HEK293 (cell line): ENCODE results near the gene SOWAHA.

Experiments used
- CTCF ChIA-PET: fragments of 350-600 bp; formaldehyde crosslinking; extraction: SDS; loops from one replicate; lab custom pipeline; 2021; ENCODE audit warnings: antibody characterized with exemption; lab: Yijun Ruan, JAX
- POLR2A ChIA-PET: fragments of 300-600 bp; formaldehyde crosslinking; extraction: SDS; loops from one replicate; lab custom pipeline; 2020; ENCODE audit warnings: antibody characterized with exemption, inconsistent platforms; lab: Yijun Ruan, JAX
- H3K27ac ChIP-seq: fragments of 200-500 bp; sonication (Bioruptor generic); 2 replicates; pipeline ENCODE4 v1.5.1; 2014; ENCODE audit warnings: low read depth, low read length, control low read depth, inconsistent platforms; ENCODE audit errors: extremely low read depth
- H3K36me3 ChIP-seq, 2 experiments: fragments of 200-500 bp in 1 of 2; sonication (Bioruptor generic) in 1 of 2; 1 replicate in 1 of 2; 2 replicates in 1 of 2; pipeline ENCODE4 v1.5.1; 2014 to 2017; ENCODE audit warnings: inconsistent platforms in 2 of 2, low read length in 2 of 2; ENCODE audit not compliant: control insufficient read depth in 2 of 2, insufficient read depth in 1 of 2
- H3K4me1 ChIP-seq: fragments of 200-500 bp; sonication (Bioruptor generic); 2 replicates; pipeline ENCODE4 v1.5.1; 2014; ENCODE audit warnings: mild to moderate bottlenecking, low read length, inconsistent platforms; ENCODE audit not compliant: control insufficient read depth, insufficient read depth
- H3K4me3 ChIP-seq: 2 replicates; pipeline ENCODE4 v1.5.1; 2011; ENCODE audit warnings: low read depth, mild to moderate bottlenecking, control low read depth, low read length, moderate library complexity
- H3K9me3 ChIP-seq: fragments of 200-500 bp; sonication (Bioruptor generic); 2 replicates; pipeline ENCODE4 v1.5.1; 2014; ENCODE audit warnings: low read depth, low read length, inconsistent platforms; ENCODE audit not compliant: control insufficient read depth, insufficient read depth
- BCL11A ChIP-seq: fragments of 450-650 bp; formaldehyde crosslinking; IDR thresholded peaks from 2 replicates; pipeline ENCODE4 v1.5.1; 2016; ENCODE audit warnings: low read depth, missing biosample characterization, missing genetic modification characterization
- GLI2 ChIP-seq: fragments of 450-650 bp; formaldehyde crosslinking; IDR thresholded peaks from 2 replicates; pipeline ENCODE4; 2017; ENCODE audit warnings: missing biosample characterization, missing genetic modification characterization, low read depth, borderline replicate concordance
- KLF16 ChIP-seq: fragments of 450-650 bp; formaldehyde crosslinking; IDR thresholded peaks from 2 replicates; pipeline ENCODE4 v1.5.1; 2017; ENCODE audit warnings: missing biosample characterization, missing genetic modification characterization
- MYNN ChIP-seq: fragments of 450-650 bp; formaldehyde crosslinking; IDR thresholded peaks from 2 replicates; pipeline ENCODE4 v1.5.1; 2016; ENCODE audit warnings: missing biosample characterization, missing genetic modification characterization, borderline replicate concordance
- OSR2 ChIP-seq: fragments of 450-650 bp; formaldehyde crosslinking; IDR thresholded peaks from 2 replicates; pipeline ENCODE4 v1.5.1; 2016; ENCODE audit warnings: missing biosample characterization, missing genetic modification characterization
- RBAK ChIP-seq: fragments of 450-650 bp; formaldehyde crosslinking; IDR thresholded peaks from 2 replicates; pipeline ENCODE4 v1.5.1; 2016; ENCODE audit warnings: missing biosample characterization, missing genetic modification characterization
- SP2 ChIP-seq: fragments of 450-650 bp; formaldehyde crosslinking; IDR thresholded peaks from 2 replicates; pipeline ENCODE4 v1.5.1; 2016; ENCODE audit warnings: missing biosample characterization, missing genetic modification characterization
- TCF7L2 ChIP-seq: IDR thresholded peaks from 2 replicates; pipeline ENCODE4 v1.6.1; 2011; ENCODE audit warnings: low read depth, mild to moderate bottlenecking, inconsistent platforms, low read length, moderate library complexity, borderline replicate concordance
- WT1 ChIP-seq: fragments of 450-650 bp; formaldehyde crosslinking; IDR thresholded peaks from 2 replicates; pipeline ENCODE4 v1.5.1; 2016; ENCODE audit warnings: missing biosample characterization, missing genetic modification characterization
- ZBTB17 ChIP-seq: fragments of 450-650 bp; formaldehyde crosslinking; IDR thresholded peaks from 2 replicates; pipeline ENCODE4 v1.5.1; 2016; ENCODE audit warnings: missing biosample characterization, missing genetic modification characterization
- ZBTB49 ChIP-seq: fragments of 450-650 bp; formaldehyde crosslinking; IDR thresholded peaks from 2 replicates; pipeline ENCODE4 v1.5.1; 2016; ENCODE audit warnings: missing biosample characterization, missing genetic modification characterization, low read depth
- ZFP37 ChIP-seq: fragments of 450-650 bp; formaldehyde crosslinking; IDR thresholded peaks from 2 replicates; pipeline ENCODE4 v1.5.1; 2016; ENCODE audit warnings: missing biosample characterization, missing genetic modification characterization
- ZNF112 ChIP-seq: fragments of 450-650 bp; formaldehyde crosslinking; IDR thresholded peaks from 2 replicates; pipeline ENCODE4 v1.5.0; 2017; ENCODE audit warnings: missing biosample characterization, missing genetic modification characterization
- ZNF169 ChIP-seq: fragments of 450-650 bp; formaldehyde crosslinking; IDR thresholded peaks from 2 replicates; pipeline ENCODE4 v1.5.1; 2016; ENCODE audit warnings: missing biosample characterization, missing genetic modification characterization
- ZNF221 ChIP-seq: fragments of 450-650 bp; formaldehyde crosslinking; IDR thresholded peaks from 2 replicates; pipeline ENCODE4 v1.5.1; 2017; ENCODE audit warnings: missing biosample characterization, missing genetic modification characterization, borderline replicate concordance
- ZNF274 ChIP-seq, 2 experiments: fragments of 200-500 bp in 1 of 2; fragments of 450-650 bp in 1 of 2; sonication (Bioruptor generic) in 1 of 2; formaldehyde crosslinking in 1 of 2; IDR thresholded peaks; 2 replicates each; pipeline versions ENCODE4 v1.5.1 to v1.6.1; 2014 to 2016; ENCODE audit warnings: borderline replicate concordance in 1 of 2, inconsistent platforms in 1 of 2, low read length in 1 of 2, missing biosample characterization in 1 of 2, missing genetic modification characterization in 1 of 2
- ZNF311 ChIP-seq: fragments of 450-650 bp; formaldehyde crosslinking; IDR thresholded peaks from 2 replicates; pipeline ENCODE4 v1.5.1; 2017; ENCODE audit warnings: missing biosample characterization, missing genetic modification characterization, borderline replicate concordance
- ZNF404 ChIP-seq: fragments of 450-650 bp; formaldehyde crosslinking; IDR thresholded peaks from 2 replicates; pipeline ENCODE4 v1.5.1; 2017; ENCODE audit warnings: missing biosample characterization, missing genetic modification characterization
- ZNF501 ChIP-seq: fragments of 450-650 bp; formaldehyde crosslinking; IDR thresholded peaks from 2 replicates; pipeline ENCODE4 v1.5.1; 2016; ENCODE audit warnings: missing biosample characterization, missing genetic modification characterization
- ZNF521 ChIP-seq: fragments of 450-650 bp; formaldehyde crosslinking; IDR thresholded peaks from 2 replicates; pipeline ENCODE4 v1.5.1; 2017; ENCODE audit warnings: missing biosample characterization, mild to moderate bottlenecking, missing genetic modification characterization
- ZNF529 ChIP-seq: fragments of 450-650 bp; formaldehyde crosslinking; IDR thresholded peaks from 2 replicates; pipeline ENCODE4 v1.5.1; 2017; ENCODE audit warnings: missing genetic modification characterization, missing biosample characterization; ENCODE audit not compliant: insufficient replicate concordance
- ZNF571 ChIP-seq: fragments of 450-650 bp; formaldehyde crosslinking; IDR thresholded peaks from 2 replicates; pipeline ENCODE4 v1.5.0; 2017; ENCODE audit warnings: missing biosample characterization, missing genetic modification characterization
- ZNF580 ChIP-seq: fragments of 450-650 bp; formaldehyde crosslinking; IDR thresholded peaks from 2 replicates; pipeline ENCODE4 v1.5.1; 2016; ENCODE audit warnings: missing biosample characterization, missing genetic modification characterization
- ZNF596 ChIP-seq: fragments of 450-650 bp; IDR thresholded peaks from 2 replicates; pipeline ENCODE4 v1.5.0; 2018; ENCODE audit warnings: missing biosample characterization, mild to moderate bottlenecking, missing genetic modification characterization, moderate library complexity
- ZNF621 ChIP-seq: fragments of 450-650 bp; formaldehyde crosslinking; IDR thresholded peaks from 2 replicates; pipeline ENCODE4 v1.5.1; 2017; ENCODE audit warnings: missing biosample characterization, missing genetic modification characterization
- ZNF645 ChIP-seq: fragments of 450-650 bp; formaldehyde crosslinking; IDR thresholded peaks from 2 replicates; pipeline ENCODE4; 2016; ENCODE audit warnings: missing biosample characterization, missing genetic modification characterization
- ZNF664 ChIP-seq: fragments of 450-650 bp; formaldehyde crosslinking; IDR thresholded peaks from 2 replicates; pipeline ENCODE4 v1.5.1; 2016; ENCODE audit warnings: missing biosample characterization, missing genetic modification characterization
- ZNF692 ChIP-seq: fragments of 450-650 bp; formaldehyde crosslinking; IDR thresholded peaks from 2 replicates; pipeline ENCODE4 v1.5.1; 2016; ENCODE audit warnings: missing biosample characterization, missing genetic modification characterization
- ZNF707 ChIP-seq: fragments of 450-650 bp; formaldehyde crosslinking; IDR thresholded peaks from 2 replicates; pipeline ENCODE4 v1.5.1; 2016; ENCODE audit warnings: missing biosample characterization, missing genetic modification characterization
- ZNF837 ChIP-seq: fragments of 450-650 bp; formaldehyde crosslinking; IDR thresholded peaks from 2 replicates; pipeline ENCODE4 v1.5.1; 2016; ENCODE audit warnings: missing biosample characterization, missing genetic modification characterization
- TF ChIP-seq, protein P1 (sequence below): fragments of 450-650 bp; formaldehyde crosslinking; IDR thresholded peaks from 2 replicates; pipeline ENCODE4 v1.5.1; 2017; ENCODE audit warnings: missing biosample characterization, missing genetic modification characterization

The SOWAHA gene

DNA sequence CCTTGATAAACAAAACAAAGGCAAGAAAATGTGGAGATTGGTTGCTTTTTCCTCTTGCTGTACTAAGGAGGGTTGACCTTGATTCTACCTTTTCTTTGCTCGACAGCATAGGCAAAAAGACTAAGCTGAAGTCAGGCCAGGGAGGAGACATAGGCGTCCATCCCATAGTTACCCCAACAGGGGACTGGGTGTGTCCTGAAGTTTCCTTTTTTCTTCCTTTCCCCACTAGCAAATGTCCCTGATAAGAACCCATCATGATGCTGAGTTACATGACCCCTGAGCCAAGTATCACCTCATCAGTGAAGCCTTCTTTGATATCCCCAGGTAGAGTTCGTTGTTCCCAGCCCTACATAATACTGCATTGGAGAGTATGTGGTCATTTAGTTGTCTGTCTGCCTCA is 27.2 kb downstream of the SOWAHA start:
- no peak overlapping the region for H3K4me3 ChIP-seq
- TF ChIP-seq ZFP37 (tag by site-specific recombination) (no peak), GLI2 (no peak), SP2 (tag by site-specific recombination) (no peak), BCL11A (tag by site-specific recombination) (no peak), ZNF501 (tag by site-specific recombination) (no peak), ZNF664 (tag by site-specific recombination) (no peak), MYNN (tag by site-specific recombination) (no peak), KLF16 (no peak), ZNF311 (tag by site-specific recombination) (no peak), ZNF692 (tag by site-specific recombination) (no peak), ZNF645 (no peak), ZNF580 (tag by site-specific recombination) (no peak), ZNF274 (IDR thresholded peaks at IDR 0.05; ENCODE audit: low read length) (no peak), ZNF274 (tag by site-specific recombination; IDR thresholded peaks at IDR 0.05; ENCODE audit: borderline replicate concordance) (no peak), OSR2 (tag by site-specific recombination) (no peak), ZNF221 (tag by site-specific recombination) (no peak), ZNF707 (tag by site-specific recombination) (no peak), ZNF112 (tag by site-specific recombination) (no peak), ZNF169 (tag by site-specific recombination) (no peak)
- TF ChIP-seq, protein P1, sequence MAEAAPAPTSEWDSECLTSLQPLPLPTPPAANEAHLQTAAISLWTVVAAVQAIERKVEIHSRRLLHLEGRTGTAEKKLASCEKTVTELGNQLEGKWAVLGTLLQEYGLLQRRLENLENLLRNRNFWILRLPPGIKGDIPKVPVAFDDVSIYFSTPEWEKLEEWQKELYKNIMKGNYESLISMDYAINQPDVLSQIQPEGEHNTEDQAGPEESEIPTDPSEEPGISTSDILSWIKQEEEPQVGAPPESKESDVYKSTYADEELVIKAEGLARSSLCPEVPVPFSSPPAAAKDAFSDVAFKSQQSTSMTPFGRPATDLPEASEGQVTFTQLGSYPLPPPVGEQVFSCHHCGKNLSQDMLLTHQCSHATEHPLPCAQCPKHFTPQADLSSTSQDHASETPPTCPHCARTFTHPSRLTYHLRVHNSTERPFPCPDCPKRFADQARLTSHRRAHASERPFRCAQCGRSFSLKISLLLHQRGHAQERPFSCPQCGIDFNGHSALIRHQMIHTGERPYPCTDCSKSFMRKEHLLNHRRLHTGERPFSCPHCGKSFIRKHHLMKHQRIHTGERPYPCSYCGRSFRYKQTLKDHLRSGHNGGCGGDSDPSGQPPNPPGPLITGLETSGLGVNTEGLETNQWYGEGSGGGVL: no peak
- H3K4me1 ChIP-seq: no peaks in the 10 kb centered on the region
- no peak overlapping the region for H3K27ac ChIP-seq
- H3K36me3 ChIP-seq: no peaks in the 10 kb centered on the region
- ChIA-PET POLR2A (no interaction called here), CTCF (interaction anchor here (0.7 kb wide), 1 partner anchor 24 kb away, joined by 4 read pairs; no protein-coding TSS in a partner anchor)
- no peaks in the 10 kb centered on the region for H3K9me3 ChIP-seq

- H3K36me3 ChIP-seq: no peaks in the 10 kb centered on the region
- POLR2A ChIA-PET: no interaction called here
- no peaks in the 10 kb centered on the region for H3K4me1 ChIP-seq
- TF ChIP-seq ZNF529 (tag by site-specific recombination): no peak
- no peak for TF ChIP-seq ZBTB49 (tag by site-specific recombination)
- TF ChIP-seq ZNF621 (tag by site-specific recombination): no peak
- TF ChIP-seq ZBTB17: no peak
- TF ChIP-seq ZNF404: no peak
- no peak for TF ChIP-seq SP2 (tag by site-specific recombination)
- TF ChIP-seq ZNF837 (tag by site-specific recombination): no peak
- no peak for TF ChIP-seq ZNF521
- no peak for TF ChIP-seq TCF7L2
- TF ChIP-seq WT1 (tag by site-specific recombination): no peak
- no peak for TF ChIP-seq ZNF571 (tag by site-specific recombination)
- TF ChIP-seq RBAK (tag by site-specific recombination): no peak
- TF ChIP-seq ZNF596 (tag by site-specific recombination): no peak
- TF ChIP-seq ZNF664 (tag by site-specific recombination): no peak
- H3K27ac ChIP-seq: no peak overlapping the region
- H3K4me3 ChIP-seq: no peak overlapping the region
- CTCF ChIA-PET: no interaction called here
- H3K9me3 ChIP-seq: no peaks in the 10 kb centered on the region
Measured at GRCh38 chr5:132840896-132841295, 27.8 kb downstream of the SOWAHA start.
